ENCODE measurements around the gene NQO2. TPM values are rescaled to one million over a fixed set of nuclear protein-coding genes. Genes with fewer than 3 reads are reported as not detected.
A peak's percentile ranks its signal among the peaks of the same experiment; 100 is the strongest.

The NQO2 gene
- total RNA-seq, 1 experiment from 2014 or later, result 82.9 TPM

GRCh38 chr6:2980465-2980855 lies 19.2 kb upstream of the NQO2 start:
- ATAC-seq, result peak; percentile 24; the same call in 1 of the 2 replicates
- no peak for DNase-seq (ENCODE audit: low read depth, low spot score)
- Histone ChIP-seq H3K27me3 (ENCODE audit: insufficient read depth, low read length) (no peaks in the 10 kb centered on the region), H3K27ac (ENCODE audit: low read depth, low read length) (no peak overlapping the region), H3K9me2 (ENCODE audit: insufficient read depth) (no peaks in the 10 kb centered on the region), H4K20me1 (ENCODE audit: insufficient read depth) (no peaks in the 10 kb centered on the region), H3K4me3 (replicated peaks in 1 of 2; ENCODE audit: low read depth in 1 of 2, low read length in 2 of 2) (0 out of 4 replicates have a peak overlapping the region, but pooled peaks of 1 of the 2 experiments have one; percentile 11), H3K79me2 (ENCODE audit: insufficient read depth, low read length) (no peaks in the 10 kb centered on the region), H3K4me2 (ENCODE audit: low read length) (peak overlapping the region; percentile 61), H3K4me1 (ENCODE audit: control insufficient read depth in 1 of 2, insufficient read depth in 2 of 2, low read length in 2 of 2) (peaks cover 40 to 88% of the 10 kb centered on the region in 2 experiments), H3K9me3 (ENCODE audit: control insufficient read depth in 1 of 2, insufficient read depth in 1 of 2, low read depth in 1 of 2, low read length in 2 of 2) (no peaks in the 10 kb centered on the region), H2AFZ (ENCODE audit: low read depth, low read length, poor library complexity, severe bottlenecking) (peak overlapping the region; percentile 24), H3K9ac (ENCODE audit: low read length) (peak overlapping the region; percentile 24; the same call in 1 of the 2 replicates), H3K36me3 (ENCODE audit: control insufficient read depth in 1 of 2, insufficient read depth in 2 of 2, low read length in 2 of 2) (no peaks in the 10 kb centered on the region)
- intact Hi-C loops (cut with micrococcal nuclease), result no loop called here
- BruUV-seq (replicated peaks), result no TSS peak
- no peak for TF ChIP-seq ZNF274 (IDR thresholded peaks at IDR 0.05; ENCODE audit: low read depth, low read length)
- TF ChIP-seq JUND (IDR thresholded peaks at IDR 0.05), result no peak
- TF ChIP-seq TCF7L2 (IDR thresholded peaks at IDR 0.05; ENCODE audit: borderline replicate concordance, extremely low read depth, insufficient read depth, insufficient read length), result no peak
- no peak for TF ChIP-seq REST (IDR thresholded peaks at IDR 0.05; ENCODE audit: low read depth)
- TF ChIP-seq SIN3A (IDR thresholded peaks at IDR 0.05; ENCODE audit: low read depth), result no peak
- no peak for TF ChIP-seq EGR1 (IDR thresholded peaks at IDR 0.05; ENCODE audit: low read depth)
- no peak for TF ChIP-seq YY1 (IDR thresholded peaks at IDR 0.05; ENCODE audit: extremely low read depth, insufficient replicate concordance, low read depth, low read length)
- no peak for TF ChIP-seq POLR2AphosphoS5 (IDR thresholded peaks at IDR 0.05; ENCODE audit: low read depth, low read length)
- TF ChIP-seq ZBTB33 (IDR thresholded peaks at IDR 0.05; ENCODE audit: extremely low read depth, insufficient replicate concordance, low read length), result no peak
- no peak for TF ChIP-seq CEBPB (IDR thresholded peaks at IDR 0.05; ENCODE audit: low read depth)
- no peak for TF ChIP-seq EZH2 (IDR thresholded peaks at IDR 0.05)
- RAD21 ChIA-PET (ENCODE audit: low non-redundant PET in 1 of 2, low total read pairs in 2 of 2, uncharacterized antibody in 2 of 2, unreplicated experiment in 2 of 2), result no interaction called here
- CTCF ChIA-PET, result interaction anchor here (1.0 to 1.3 kb wide), 4 partner anchors 8 to 189 kb away, joined by 3 read pairs; no protein-coding TSS in a partner anchor
- POLR2A ChIA-PET, result interaction anchor here (1.2 to 2.1 kb wide), 3 partner anchors 9 to 20 kb away, joined by 3 to 10 read pairs (median 3); partner anchors contain the start of gene NQO2
